Activated gamma-delta T cell (primary cell): ENCODE results near the gene NDST1.

Source experiments
- DNase-seq: peaks from one replicate; lab custom pipeline; 2025; lab: John Stamatoyannopoulos, UW

Gene NDST1

DNA sequence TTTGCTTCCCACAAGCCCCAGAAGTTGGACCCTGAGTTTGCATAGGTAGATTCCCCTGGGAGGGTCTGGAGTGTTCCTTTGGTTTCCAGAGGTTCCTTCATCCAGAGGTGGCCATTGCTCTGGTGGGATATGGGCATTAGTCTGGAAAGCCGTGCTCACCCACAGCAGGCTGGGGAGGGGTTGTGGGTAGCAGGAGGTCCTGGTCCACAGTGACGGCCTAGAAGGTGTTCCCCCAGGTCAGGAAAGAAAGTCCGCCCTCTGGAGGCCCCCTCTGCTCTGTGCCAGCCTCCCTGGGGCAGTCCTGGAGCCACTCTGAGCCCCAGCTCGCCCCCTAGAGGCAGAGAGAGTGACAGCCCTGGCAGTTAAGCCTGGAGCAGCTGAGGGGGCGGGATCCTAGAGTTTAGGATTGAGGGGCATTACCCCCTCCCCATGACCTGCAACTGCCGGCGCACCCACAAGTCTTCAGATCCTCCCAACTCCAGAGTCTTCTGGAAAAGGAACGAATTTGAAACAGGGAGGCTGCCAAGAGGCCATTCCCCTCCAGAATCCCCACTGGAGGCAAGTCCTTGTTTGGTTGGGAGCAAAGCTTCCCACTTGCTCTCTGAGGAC lies 36.8 kb downstream of the NDST1 start:
- DNase-seq, result no peak

DNA sequence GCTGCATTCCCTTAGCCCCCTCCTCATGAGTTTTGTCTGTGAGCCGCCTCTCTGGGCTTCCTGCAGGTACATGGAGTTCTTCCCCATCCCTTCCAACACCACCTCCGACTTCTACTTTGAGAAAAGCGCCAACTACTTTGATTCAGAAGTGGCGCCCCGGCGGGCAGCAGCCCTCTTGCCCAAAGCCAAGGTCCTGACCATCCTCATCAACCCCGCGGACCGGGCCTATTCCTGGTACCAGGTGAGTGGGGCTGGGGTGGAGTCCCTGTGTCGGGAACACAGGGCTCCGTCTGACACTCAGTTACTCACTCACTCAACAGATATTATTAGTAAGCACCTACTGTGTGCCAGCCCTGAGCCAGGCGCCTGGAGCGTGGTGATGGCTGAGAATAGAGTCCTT lies 37.3 kb downstream of the NDST1 start:
- DNase-seq, result no peak

GRCh38 chr5:150548123-150548522 lies 40.2 kb downstream of the NDST1 start:
- DNase-seq, result no peak

DNA sequence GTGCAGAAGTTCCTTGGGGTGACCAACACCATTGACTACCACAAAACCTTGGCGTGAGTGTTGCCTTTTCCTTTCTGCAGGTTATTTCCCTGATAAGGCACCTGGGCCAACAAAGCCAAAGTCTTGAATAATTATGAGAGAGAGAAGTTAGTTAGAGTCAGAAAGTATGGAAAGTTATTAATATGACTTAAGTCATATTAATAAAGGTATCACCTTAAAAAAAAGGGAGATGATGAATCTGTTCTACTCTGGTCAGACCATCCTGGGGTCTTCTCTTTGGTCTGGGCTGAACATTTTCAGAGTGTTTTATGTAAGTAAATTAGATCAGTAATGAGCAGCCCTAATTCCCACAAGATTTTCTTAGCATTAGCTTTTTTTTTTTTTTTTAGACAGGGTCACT lies 41.8 kb downstream of the NDST1 start:
- DNase-seq, result no peak

- no peak for DNase-seq
Observed at GRCh38 chr5:150550286-150550685, 42.4 kb downstream of the NDST1 start.

GRCh38 chr5:150551066-150551465 lies 43.1 kb downstream of the NDST1 start:
- DNase-seq, result no peak

DNA sequence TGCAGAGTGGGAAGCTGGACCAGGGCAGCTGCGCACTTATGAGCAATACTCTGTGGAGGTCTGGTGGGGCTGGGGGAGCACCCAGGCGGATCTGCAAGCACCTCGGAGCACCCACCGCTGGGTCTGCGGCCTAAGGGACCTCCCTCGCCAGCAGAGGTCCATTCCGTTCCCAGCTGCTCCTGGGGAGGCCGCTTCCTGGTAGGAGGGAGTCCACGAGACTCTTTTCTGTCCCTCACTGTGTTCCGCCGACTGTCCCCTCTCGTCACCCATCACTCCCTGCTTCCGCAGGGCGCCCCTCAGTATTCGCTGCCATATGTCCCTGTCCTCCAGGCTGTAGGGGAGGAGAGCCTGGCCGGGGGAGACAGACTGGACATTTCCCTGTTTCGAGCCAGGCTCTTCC lies 45.5 kb downstream of the NDST1 start:
- no peak for DNase-seq

GRCh38 chr5:150553911-150554310 lies 46.0 kb downstream of the NDST1 start:
- DNase-seq, result no peak

GRCh38 chr5:150554857-150555256 lies 46.9 kb downstream of the NDST1 start:
- DNase-seq, result no peak

DNA sequence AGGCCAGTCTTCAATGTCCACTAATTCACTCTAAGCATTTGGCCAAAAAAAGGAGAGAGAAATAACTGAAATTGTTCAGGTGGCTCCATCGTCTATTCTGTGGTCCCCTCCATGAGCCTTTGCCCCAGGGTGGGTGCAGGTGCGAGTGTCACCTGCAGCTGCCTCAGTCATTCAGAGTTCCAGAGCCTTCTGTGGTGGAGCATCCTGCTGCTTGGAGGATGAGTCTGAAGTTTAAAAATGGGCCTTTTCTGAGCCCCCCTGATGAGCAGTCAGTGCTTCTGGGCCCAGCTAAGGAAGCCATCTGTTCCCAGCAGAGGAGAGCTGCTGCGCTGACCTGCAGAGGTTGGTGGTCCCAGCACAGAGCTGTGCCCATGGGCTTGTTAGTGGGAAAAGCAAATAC lies 48.2 kb downstream of the NDST1 start:
- DNase-seq, result no peak

- no peak for DNase-seq
Observed at GRCh38 chr5:150556859-150557508, 49.1 kb downstream of the NDST1 start.

DNA sequence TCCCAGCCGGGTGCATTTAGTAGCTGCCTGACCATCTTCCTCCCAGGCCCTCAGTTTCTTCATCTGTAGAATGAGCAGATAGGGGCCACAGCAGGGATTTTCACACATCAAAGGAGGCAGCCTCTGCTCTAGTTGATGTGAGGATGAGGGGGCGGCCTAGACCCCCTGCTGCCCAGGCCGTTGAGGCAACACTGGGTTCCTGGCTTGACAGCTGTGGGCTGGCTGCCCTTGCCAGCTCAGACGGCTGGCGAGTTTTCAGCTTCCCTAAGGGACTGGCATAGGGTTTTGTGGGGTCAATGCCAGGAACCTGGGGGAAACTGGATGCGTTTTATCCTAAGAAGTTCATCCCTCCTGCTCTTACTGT lies 49.6 kb downstream of the NDST1 start:
- DNase-seq, result no peak

- no peak for DNase-seq
Observed at GRCh38 chr5:150558088-150558621, 50.2 kb downstream of the NDST1 start.

DNA sequence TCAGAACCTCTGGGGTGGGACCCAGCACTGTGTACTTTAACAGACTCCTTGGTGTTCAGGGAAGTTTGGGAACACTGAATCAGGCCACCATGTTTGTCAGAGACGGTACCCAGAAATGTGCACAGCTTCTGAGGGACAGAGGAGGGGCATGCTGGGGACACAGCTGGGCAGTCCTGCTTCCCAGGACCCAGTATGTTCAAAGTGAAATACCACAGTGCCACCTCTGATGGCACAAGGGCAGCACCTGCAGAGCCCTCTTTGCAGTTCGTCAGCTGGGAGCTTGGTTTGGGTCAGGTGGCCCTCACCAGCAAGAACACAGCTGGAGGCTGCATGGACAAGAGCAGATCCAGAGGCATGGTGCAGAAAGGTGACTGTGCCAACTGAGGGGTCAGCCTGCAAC lies 51.2 kb downstream of the NDST1 start:
- no peak for DNase-seq

DNA sequence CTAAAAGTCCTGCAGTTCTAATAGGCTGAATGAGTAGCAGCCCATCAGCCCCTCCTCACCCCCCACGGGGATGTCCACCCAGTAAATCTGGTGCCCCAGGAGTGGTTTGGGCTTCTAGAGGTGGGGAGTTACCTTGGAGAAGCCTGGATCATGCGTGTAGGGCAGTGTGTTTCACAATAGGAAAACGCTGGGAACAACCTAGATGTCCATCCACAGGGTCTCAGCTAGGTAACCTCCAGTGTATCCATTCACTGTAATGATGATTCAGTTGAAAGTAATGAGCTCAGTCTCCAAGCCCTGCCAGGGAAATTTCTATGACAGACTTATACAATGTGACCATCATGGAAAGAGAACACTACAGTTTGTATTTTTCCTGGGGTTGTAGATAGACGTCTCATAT lies 51.8 kb downstream of the NDST1 start:
- DNase-seq, result no peak

GRCh38 chr5:150560401-150561191 lies 52.7 kb downstream of the NDST1 start:
- DNase-seq, result no peak

- no peak for DNase-seq
Observed at GRCh38 chr5:150561192-150561512, 53.2 kb downstream of the NDST1 start.

GRCh38 chr5:150561571-150562275 lies 53.8 kb downstream of the NDST1 start:
- DNase-seq, result no peak

DNA sequence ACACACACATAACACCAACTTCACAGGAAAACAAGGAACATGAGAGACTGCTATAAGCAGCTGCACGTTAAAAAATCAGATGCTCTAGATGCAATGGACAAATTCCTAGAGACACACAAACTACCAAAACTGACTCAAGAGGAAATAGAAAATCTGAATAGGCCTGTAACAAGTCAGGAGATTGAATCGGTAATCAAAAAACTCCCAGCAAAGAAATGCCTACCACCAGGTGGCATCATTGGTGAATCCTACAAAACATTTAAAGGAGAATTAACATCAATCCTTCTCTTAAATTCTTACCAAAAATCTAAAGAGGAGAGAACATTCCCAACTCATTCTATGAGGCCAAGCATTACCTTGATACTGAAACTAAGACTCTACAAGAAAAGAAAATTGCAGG lies 54.9 kb downstream of the NDST1 start:
- DNase-seq, result no peak

DNA sequence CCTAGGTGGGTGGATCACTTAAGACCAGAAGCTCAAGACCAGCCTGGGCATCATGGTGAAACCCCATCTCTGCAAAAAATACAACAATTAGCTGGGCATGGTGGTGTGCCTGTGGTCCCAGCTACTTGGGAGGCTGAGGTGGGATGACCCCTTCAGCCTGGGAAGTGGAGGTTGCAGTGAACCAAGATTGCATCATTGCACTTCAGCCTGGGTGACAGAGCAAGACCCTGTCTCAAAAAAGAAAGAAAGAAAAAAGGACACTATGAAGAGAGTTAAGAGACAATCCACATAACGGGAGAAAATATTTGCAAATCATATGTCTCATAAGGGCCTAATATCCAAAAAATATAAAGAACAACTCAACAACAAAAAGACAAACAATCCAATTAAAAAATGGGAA lies 57.9 kb downstream of the NDST1 start:
- no peak for DNase-seq

GRCh38 chr5:150567031-150567717 lies 59.2 kb downstream of the NDST1 start:
- DNase-seq, result no peak

DNA sequence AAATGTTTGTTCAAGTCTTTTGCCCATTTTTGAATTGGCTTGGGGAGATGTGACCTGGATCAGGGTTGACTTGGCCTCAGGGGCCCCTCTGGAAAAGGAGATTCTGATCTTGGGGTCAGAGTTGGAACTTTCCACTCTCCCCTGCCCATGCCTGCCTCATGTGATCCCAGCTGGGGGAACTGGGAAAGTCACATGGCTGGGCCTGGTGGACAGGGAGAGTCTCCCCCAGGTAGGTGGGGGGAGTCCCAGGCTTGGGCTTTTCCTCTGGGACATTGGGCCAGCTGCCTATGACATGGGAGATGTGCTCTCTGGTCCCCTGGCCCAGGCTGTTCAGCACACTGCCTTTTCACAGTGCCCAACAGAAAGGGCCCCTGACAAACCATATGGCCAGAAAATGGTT lies 60.7 kb downstream of the NDST1 start:
- no peak for DNase-seq
